ENCODE measurements around the gene DDX53.

Gene DDX53

DNA sequence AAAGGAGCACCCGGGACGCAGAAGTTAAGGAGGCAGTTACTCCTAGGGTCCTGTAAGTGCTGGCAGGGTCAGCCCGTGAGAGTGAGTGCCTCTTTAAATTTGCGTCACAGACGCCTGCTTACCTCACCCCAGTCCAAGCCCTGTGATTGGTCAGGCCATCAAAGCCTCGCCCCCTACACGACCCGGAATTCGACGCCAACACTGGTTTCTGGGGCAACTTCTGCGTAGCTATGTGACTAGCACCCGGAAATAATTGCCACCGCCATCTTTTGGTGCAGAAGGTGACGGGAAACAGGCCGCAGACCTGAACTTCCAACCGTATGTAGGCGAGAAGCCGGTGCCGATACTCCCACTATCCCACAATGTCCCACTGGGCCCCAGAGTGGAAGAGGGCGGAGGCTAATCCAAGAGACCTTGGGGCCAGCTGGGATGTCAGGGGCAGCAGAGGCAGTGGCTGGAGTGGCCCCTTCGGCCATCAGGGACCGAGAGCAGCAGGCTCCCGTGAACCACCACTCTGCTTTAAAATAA, at the start of gene DDX53:
TSS of gene DDX53 (plus strand) at position 265 of the 528 bp plus-strand sequence. CDS start at position 363, 98 bp downstream.
- DNase-seq = no peak

DNA sequence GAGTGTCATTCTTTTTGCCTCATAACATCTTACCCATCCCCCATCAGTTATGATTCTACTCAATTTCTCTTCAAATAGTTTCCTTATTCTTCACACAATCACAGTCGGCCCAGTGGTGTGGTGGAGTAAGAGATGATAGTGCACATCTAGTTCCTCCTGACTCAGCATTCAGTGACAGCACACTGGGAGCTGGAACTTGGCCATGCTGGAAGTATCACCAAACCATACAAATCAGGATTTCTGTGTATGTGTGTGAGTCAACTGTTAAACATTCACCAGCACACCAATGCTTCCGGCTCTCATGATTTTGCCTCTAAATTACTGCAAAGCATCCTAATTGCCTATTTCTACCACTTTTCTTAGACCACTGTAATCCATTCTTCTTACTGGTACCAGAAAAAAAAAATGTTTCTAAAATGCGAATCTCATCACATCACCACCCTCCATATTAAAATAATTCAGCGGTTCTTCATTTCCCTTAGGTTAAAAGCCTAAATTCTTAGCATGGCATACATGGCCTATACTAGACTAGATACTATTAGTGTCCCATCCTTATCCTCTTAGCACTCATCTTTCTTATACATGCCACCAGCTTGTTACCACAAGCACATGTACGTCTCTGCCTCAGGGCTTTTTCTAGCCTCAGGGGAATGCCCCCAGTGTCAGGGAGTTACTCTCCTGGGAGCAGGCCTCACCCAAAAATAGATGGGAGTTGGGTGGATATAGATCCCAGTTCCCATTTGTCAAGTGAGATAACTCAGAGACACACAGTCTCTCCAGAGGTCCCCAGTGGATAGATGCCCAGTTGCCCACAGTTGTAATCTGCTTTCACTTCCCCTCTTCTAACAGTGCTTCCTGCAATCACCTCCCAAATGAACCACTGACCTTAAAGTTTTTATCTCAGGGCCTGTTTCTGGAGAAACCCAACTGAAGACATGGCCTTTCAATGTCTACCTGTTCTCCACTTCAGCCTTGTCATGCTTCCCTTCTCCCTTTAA, 49.2 kb upstream of the DDX53 start:
- DNase-seq = no peak

DNA sequence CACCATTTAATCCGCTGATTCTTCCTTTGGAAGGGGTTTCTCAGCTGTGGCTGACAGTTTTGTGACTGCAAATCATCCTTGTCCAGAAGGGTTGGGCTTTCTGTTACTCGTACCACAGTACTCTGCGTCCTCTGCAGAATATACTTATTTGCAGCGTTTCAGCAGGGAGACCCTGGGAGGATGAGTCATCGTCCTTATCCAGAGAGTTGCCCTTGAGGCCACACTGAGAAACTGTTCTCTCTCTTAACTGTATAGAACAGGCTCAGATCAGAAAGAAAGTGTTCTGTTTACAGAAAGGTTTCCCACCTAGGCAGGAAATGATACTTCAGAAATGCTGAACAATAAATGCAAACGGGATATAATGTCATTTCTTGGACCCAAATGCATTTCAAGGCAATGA, 47.8 kb upstream of the DDX53 start:
- DNase-seq = no peak

DNA sequence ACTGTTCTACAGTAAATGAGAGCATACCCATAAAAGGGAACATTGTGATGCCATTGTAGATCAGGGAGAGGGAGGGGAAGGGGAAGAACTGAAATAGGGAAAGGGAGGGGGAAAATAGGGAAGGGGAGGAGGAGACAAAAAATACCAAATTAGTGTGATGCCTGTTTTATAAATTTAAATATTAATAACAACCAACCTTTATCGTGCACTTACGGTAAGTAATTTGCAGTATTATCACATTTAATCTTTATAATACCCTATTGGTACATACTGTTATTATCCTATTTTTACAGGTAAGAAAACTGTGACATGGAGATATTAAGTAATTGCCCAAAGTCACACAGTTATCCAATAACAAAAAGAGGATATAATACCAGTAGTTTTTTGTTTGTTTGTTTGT, 41.5 kb upstream of the DDX53 start:
- DNase-seq = no peak

DNA sequence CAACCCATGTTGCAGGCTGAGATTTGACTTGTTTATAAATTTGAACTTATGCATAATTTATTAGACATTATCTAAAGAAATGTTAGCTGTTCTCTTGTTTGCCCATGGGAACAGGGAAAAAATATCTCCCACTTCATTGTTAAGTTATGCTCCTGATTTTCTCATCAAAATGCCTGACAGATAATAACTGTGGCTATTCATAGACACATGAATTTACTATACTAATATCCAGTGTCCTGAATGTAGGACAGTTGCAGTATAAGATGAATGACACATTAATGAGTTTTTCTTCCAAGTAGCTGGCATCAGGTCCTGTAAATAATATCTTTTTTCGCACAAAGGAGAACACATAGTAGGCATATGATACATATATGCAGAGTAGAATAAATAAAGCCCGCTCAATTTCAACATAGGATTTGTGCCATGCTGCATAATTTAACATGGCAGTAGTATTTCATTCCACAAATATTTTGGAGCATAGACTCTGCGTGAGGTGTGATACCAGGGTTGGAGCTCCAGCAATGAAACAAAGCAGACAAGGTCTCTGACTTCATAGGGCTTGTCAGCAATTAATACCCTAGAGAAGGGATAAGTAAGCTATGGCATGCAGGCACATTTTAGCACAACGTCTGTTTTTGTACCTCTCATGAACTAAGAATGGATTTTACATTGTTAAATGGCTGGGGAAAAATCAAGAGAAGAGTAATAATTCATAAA, 40.4 kb upstream of the DDX53 start:
- DNase-seq = no peak

DNA sequence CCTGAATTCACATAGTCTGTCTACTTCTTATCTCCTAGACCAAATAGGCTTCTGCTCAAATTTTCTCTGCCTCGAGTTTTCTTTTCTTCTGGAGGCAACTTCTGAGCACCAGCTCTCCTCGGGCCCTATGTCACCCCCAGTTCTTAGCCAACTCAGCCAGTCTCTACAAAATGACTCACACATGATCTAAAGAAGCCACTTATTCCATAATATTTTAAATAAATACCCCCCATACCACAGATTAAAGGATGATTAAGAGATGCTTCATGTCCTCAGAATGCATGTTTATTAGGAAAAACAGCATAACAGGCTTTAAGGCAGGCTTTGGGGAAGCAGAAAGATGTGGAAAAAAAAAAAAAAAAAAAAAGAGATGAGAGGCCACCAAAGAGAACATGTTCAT, 36.6 kb upstream of the DDX53 start:
- no peak for DNase-seq

DNA sequence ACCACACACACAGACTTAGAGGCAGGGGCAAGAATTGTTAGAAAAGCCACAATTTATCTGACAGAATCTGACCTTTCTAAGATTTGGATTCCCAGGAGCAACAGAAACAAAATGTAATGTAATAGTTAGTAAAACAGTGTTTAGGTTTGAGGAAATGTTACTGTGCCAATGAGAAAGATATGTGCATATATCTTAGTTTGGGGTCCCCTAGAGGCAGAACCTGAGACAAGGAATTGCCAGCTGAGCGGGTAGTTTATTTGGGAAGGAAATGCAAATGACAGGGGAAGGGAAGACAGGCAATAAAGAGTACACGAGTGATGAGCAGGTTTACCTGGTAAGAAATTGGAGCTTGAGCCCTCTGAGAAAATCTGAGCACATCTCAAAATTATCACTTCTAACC, 31.3 kb upstream of the DDX53 start:
- DNase-seq = no peak

DNA sequence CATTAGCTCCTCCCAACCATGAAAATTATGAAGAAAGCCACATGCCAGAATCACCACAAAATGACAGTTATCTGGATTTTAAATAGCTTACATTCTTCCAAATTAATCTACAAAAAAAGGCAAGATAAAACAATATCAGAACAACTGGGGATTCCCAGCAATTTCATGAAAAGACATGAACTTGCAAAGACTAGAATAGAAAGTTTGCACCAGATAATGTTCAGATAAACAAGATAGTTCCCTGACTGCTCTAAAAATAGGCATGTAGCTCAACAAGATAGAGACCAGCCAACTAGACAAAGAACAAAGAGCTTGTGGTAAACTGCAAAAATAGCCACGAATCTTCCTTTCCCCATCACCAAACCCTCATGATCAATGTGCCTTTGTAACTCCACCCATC, 30.3 kb upstream of the DDX53 start:
- DNase-seq = no peak

DNA sequence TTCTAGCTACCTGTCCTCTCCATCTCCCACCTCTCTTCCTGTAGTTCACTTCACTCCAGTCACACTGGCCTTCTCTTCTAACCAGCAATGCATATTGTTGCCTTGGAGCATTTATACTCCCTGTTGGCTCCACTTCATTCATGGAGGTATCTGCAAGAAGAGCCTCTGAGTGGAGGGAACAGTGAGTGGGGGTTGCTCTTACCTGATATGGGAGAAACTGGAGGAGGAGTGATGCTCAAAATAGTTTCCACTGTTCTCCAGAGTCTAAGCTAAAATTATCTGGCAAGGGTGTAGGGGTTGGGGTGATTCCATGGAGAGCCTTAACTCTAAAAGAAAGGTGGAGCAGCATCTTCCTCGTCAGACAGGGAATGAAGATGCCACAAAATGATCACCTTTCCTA, 28.9 kb upstream of the DDX53 start:
- no peak for DNase-seq

DNA sequence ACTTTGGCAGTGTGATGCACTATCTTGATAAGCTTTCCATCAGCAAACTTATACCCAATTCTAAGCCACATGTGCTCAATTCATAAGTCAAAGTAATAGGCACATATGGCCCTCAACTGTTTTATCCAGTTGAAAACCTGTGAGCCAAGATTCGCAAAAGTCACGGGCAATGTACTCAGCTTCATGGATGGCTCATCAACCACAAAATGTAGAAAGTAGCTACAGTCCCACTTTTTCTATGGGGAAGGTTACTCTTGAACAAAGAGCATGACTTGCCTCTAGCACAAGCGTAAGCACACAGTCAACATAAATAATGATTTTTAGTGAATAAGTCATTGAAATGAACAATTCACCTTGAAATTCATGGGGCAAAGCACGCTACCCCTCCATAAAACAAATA, 25.1 kb upstream of the DDX53 start:
- no peak for DNase-seq

DNA sequence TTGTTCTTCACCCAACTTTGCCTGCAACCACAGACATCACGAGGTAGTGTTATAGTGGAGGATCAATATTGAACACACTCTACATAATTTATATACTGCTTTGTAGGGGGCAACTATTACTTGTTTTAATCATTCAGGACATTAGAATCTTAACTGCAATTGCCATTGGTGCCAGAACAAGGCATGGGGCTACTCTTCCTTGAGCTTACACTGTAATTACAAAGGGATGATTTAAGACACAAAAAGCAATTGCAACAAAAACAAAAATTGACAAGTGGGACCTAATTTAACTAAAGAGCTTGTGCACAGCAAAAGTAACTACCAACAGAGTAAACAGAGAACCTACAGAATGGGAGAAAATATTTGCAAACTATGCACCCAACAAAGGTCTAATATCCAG, 24.0 kb upstream of the DDX53 start:
- DNase-seq = no peak

DNA sequence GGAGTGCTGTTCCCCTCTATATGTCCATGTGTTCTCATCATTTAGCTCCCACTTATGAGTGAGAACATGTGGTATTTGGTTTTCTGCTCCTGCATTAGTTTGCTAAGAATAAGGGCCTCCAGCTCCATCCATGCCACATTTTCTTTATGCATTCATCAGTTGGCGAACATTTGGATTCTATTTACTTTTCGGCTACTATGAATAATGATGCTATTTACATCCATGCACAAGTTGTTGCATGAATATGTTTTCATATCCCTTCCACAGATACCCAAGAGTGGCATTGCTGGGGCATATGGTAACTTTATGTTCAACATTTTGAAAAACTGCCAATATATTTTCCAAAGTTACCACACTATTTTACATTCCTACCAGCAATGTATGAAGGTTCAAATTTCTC, 13.8 kb upstream of the DDX53 start:
- DNase-seq = no peak

DNA sequence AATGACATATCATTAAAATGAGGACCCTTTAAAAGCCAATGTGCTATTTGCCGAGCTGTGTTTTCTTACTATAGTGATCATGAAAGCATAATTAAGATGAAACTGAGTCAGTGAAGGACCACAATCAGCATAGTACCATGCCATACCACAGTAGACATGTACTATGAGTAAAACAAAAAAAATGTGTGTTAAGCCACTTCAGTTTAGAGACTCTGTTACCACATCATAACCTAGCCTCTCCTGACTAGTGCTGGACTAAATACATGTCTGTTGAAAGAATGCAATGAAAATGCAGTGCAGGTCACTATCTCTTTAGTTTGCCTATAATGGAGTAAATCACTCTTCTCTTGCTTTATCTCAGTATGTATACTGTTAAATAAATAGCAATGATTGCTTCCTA, 12.3 kb upstream of the DDX53 start:
- no peak for DNase-seq

DNA sequence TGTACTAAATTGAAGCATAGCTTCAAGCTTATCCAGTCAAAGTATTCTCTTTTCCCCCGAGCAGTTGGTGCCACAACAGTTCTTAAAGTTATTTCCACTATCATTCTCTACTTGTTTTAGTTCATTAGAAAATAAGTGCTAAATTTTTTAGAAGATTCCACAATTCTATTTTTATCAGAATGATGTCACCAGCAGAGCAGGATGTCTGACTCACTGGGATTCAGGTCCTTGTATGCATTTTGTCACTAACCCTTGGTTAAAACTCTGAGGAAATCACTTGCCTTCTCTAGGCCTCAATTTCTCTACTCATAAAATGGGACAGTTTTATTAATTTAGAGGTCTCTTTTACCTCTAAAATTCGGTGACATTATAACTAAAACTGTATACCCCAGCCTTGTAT, 3.4 kb downstream of the DDX53 start:
- no peak for DNase-seq

DNA sequence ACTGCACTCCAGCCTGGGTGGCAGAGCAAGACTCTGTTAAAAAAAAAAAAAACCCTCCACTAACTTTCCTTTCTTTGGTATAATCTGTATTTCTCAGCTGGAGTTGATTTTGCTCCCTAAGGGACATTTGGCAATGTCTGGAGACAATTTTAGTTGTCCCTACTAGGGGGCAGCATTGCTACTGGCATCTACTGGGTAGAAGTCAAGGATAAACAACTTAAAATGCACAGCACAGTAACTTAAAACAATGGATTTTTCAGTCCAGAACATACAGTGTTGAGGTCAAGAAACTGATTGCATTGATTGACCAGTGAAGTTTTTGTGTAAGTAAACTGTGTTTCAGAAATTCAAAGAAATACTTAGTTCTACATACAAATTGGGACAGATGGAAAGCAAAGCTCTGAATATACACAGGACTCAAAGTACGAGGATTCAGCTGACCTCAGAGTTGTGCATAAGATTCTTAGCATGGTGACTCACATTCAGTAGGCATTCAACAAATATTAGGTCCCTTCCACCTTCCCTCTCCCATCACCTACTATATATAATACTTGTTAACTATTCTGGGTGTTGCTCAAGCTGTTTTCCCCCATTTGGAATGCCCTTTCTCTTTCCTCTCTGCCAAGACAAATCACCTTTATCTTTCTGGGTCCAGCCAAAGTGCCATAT, 8.8 kb downstream of the DDX53 start:
- no peak for DNase-seq

DNA sequence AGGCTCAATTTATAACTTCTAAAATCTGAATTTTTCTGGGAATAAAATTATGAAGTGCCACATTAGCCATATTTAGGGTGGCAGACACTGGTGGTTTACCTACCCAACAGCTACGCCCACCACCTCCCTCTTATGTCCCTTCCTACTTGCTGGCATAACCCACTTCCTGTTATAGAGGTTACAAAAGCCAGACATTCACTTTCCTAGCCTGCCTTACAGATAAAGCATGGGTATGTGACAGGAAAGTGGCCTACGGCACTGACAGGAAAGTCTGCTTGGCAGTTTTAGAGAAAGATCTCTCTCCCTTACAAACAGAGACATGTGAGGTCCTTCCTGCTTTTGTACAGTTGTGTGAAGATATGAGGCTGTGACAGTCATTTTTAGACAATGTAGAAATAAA, 12.4 kb downstream of the DDX53 start:
- DNase-seq = no peak

DNA sequence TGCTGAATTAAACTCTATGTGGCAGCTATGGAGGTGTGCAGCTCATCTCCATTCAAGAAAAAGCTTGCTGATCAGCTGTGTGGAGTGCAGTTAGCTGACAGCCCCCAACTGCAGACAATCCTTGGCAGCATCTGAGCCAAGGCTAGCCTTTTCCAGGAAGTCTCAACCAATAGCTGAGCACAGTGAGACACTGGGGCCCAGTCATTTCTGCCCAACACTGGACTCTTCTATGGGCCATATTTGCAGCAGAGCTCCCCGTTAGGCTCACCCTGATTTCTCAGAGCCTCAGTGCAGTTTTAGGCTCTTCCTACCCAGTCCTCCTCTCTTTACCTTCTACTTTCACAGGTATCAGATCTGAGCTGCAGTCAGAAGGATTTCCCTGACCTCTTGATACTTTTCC, 12.9 kb downstream of the DDX53 start:
- no peak for DNase-seq

DNA sequence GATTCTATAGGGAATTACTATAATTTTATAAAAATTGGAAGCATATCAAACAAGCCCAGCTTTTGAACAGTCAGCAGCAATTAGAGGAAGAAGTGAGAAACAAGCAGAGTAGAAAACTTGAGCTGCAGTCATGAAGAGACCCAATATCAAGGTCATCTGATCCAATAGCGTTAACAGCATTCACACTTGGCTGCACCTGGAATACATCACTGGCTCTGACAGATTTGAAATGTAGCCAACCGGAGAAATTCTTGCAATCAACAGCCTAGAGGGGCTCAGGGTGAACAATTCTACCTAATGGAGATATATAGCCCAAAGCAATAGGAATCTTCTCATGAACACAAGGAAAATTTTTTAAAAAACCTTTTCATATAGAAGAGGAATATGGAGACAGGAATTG, 13.6 kb downstream of the DDX53 start:
- no peak for DNase-seq

DNA sequence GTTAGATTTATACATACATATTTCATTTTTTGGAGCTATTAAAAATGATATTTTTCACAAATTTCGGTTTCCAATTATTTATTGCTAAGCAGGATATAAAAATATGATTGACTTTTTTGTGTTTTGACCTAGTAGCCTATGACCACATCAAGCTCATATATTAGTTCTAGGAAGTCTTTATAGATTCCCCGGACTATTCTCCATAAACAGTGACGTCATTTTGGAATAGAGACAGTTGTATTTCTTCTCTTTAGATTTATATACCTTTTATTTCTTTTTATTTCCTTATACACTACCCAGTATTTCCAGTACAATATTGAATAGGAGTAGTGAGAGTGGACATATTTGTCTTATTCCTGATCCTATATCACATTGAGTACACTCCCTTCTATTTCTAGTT, 31.8 kb downstream of the DDX53 start:
- no peak for DNase-seq

DNA sequence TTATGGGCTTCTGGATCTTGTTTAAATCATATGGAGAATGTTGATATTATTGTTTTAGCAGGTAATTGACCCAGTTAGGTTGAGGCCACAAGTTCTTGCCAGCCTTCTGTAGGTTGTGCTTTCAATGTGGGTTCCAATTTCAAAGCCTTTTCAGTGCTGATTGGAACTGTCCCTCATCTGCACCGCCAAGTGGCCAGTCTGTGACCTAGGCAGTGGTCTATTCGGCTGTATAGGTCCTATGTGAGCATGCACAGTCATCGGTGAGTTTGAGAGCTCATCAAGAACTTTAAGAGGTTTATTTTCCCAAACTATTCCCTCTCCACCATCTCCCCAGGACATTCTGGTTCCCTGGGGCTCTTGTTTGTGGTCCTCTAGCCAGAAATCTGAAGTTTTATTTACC, 35.7 kb downstream of the DDX53 start:
- no peak for DNase-seq

DNA sequence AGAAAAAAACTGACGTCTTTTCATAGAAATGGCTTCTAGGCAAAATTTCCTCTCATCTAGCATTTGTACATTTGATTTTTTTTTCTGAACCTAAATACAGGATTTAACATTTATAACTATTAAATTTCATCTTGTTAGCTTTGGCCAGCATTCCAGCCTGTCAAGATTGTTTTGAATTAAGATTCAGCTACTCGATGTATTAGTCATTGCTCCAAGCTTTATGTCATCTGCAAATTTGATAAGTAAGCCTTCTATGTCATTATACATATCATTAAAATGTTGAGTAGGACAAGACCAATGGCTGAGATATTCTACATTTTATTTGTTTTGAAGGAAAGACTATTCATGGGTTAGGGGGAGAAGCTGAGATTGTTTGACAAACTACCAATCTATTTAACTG, 46.7 kb downstream of the DDX53 start:
- no peak for DNase-seq

DNA sequence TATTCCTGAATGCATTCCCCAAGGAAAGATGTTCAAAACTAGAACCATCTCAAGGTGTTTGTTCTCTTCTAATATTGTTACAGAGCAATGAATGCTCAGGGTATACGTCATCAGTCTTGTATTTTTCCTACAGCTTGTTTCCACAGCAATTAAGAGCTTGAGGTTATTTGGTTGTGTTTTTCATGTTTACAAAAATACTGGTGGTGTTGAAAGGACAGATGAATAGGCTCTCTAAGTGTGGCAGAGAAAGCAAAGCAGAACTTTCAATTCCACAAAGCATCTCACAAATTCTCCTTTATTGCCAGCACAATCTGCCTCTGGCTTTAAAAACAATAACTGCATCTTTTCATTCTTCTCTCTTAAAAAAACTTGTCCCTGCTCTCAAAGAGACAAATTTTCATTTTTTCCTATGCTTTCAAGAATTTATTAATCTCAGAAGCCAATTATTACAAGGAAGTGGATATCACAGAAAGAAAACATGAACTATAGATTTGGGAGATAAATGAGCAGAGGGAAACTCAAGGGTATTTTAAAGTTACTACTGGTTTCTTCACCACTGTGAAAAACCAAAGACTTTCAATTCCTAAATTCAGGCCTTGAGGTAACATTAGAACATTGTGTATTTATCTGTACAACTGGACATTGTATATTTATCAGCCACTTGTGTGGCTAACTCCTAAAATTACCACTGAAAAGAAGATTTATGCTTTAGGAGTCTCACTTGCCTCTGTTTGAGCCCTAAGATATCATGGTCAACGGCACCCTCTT, 49.2 kb downstream of the DDX53 start:
- DNase-seq = no peak

DNA sequence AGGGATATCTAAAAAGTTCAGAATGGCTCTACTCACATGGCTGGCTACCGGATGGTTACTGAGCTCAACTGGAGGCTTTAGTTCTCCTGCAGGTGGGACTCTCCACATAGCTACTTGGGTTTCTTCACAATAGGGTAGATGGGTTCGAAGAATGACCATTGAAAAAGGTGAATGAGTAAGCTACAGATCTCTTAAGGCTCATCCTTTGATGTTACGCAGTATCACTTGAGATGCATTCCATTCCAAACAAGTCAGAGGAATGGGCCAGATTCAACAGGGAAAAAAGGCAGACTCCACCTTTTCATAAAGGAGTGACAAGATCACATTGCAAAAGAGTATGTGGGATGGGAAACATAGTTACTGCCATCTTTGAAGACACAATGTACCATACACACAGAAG, 52.6 kb downstream of the DDX53 start:
- DNase-seq = no peak
